ENCODE measurements around the gene EVPLL. TPM values are rescaled to one million over a fixed set of nuclear protein-coding genes. Genes with fewer than 3 reads are reported as not detected.
"Not testable (repeated sequence)": the region's sequence is repeated elsewhere in the genome, so short reads cannot be mapped to it uniquely, and the experiment has no call there.

EVPLL gene
- total RNA-seq, 2 donors from 2014 or later: not detected

DNA sequence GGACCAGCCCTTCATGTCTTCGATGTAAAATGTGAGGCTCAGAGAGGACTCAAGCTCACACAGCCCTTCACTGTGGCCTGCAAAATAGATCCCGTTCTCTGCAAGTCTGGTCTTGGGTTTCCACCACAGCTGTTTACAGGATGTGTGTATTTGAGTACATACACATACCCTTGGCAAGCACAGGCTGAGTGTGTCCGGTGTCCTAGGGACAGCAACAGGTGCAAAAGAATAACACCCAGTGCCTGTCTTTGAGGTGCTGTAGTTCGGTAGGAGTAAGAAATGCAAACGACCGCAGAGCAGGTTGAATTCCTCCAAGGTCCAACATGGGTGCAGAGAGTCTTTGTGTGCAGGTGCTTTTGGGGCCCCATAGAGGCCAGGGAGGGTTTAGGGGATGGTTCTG is 44.9 kb downstream of the EVPLL start:
- H3K9me3 Mint-ChIP-seq; H3K27ac Mint-ChIP-seq; H3K27me3 Mint-ChIP-seq; H3K4me1 Mint-ChIP-seq (ENCODE audit: low read depth in 2 of 2); DNase-seq (ENCODE audit: low spot score); H3K36me3 Mint-ChIP-seq; H3K4me3 Mint-ChIP-seq; ATAC-seq: not testable (repeated sequence)

DNA sequence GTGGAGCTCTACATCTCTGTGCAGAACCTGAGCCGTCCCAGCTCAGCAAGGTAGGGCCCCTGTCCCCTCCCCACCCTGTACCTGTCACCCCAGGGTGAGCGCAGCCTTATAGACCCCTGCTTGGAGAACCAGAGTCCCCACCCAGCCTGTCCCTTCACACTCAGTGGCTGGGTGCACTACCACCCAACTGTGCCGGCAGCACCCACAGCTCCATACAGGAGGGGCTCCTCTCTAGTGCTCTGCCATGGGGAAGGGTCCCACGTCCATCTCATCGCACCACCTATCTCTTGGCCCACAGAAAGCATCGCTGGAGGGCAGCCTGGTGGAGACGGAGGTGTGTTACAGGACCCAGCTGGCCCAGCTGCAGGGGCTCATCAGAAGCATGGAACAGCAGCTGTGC is 45.4 kb downstream of the EVPLL start:
- not testable (repeated sequence) for H3K27ac Mint-ChIP-seq; H3K4me1 Mint-ChIP-seq (ENCODE audit: low read depth in 2 of 2); H3K9me3 Mint-ChIP-seq; DNase-seq (ENCODE audit: low spot score); H3K27me3 Mint-ChIP-seq; H3K36me3 Mint-ChIP-seq; H3K4me3 Mint-ChIP-seq
- ATAC-seq: peak in 1 of 2 donors; percentile 60

DNA sequence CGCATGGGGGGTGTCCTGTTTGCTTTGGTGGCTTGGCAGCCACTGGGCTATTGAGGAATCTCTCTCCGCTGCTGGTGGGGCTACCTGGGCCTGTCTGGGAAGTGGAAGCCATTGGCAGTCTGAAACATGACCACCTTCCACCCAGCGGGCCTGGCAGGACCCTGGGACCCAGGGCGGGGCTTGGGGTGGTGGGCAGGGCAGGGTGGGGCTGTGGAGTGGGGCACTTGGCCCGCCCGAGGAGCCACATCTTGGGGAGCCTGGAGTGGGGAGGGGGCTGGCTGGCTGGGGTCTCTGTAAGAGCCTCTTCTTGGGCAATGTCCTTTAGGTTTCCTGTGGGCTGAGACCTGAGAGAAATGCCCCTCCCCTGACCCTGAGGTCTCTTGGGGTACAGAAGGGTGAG is 48.0 kb downstream of the EVPLL start:
- not testable (repeated sequence) for H3K36me3 Mint-ChIP-seq; ATAC-seq; H3K27ac Mint-ChIP-seq; H3K9me3 Mint-ChIP-seq; H3K4me1 Mint-ChIP-seq (ENCODE audit: low read depth in 2 of 2); H3K4me3 Mint-ChIP-seq; DNase-seq (ENCODE audit: low spot score); H3K27me3 Mint-ChIP-seq

DNA sequence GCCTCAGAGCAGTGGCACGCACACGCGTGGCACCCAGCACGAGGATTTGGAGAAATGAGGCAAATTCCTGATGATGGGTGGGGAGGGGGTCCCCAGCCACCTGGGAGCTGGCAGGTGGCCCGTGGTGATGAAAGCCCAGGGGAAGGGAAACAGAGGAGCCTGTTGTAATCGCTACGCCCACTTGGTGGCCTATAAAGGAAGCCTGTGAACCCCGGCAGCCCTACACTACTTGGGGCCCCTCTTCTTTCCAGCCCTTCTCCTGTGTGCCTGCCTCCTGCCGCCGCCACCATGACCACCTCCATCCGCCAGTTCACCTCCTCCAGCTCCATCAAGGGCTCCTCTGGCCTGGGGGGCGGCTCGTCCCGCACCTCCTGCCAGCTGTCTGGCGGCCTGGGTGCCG is 49.1 kb downstream of the EVPLL start:
- not testable (repeated sequence) for H3K36me3 Mint-ChIP-seq; H3K4me3 Mint-ChIP-seq; H3K9me3 Mint-ChIP-seq; H3K27me3 Mint-ChIP-seq; H3K4me1 Mint-ChIP-seq (ENCODE audit: low read depth in 2 of 2); DNase-seq (ENCODE audit: low spot score); H3K27ac Mint-ChIP-seq; ATAC-seq

DNA sequence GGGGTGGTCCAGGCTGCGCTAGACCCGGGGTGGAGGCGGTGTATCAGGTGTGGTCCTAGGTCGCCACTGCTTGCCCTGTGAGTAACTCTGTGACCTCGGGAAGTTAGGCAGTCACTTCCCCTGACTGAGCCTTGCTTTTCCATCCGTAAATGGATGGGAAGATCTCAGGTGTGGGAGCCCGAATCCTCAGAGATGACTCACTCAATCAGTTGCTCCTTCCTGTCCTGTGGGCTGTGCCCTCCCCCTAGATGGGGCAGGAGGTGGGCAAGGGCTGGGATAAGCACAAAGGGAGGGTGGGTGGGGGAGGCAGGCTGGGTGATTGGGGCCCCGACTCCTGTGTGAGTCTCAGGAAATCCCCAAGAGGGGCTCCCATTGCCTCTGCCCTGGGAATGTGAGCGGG is 54.6 kb downstream of the EVPLL start:
- H3K36me3 Mint-ChIP-seq; H3K27ac Mint-ChIP-seq; DNase-seq (ENCODE audit: low spot score); H3K4me1 Mint-ChIP-seq (ENCODE audit: low read depth in 2 of 2); ATAC-seq; H3K4me3 Mint-ChIP-seq; H3K9me3 Mint-ChIP-seq; H3K27me3 Mint-ChIP-seq: not testable (repeated sequence)

Other genes with a start within 250 kb of the EVPLL start
- 100 to 1,000 TPM; 121 to 123 TPM for gene ALKBH5, start 193.9 kb upstream of the EVPLL start, total RNA-seq
- 10 to 100 TPM; 16.6 to 23.0 TPM for gene LLGL1, start 152.1 kb upstream of the EVPLL start, total RNA-seq
- 100 to 1,000 TPM; 247 to 285 TPM for gene FLII, start 119.0 kb upstream of the EVPLL start, total RNA-seq
- gene MIEF2, start 117.1 kb upstream of the EVPLL start, total RNA-seq: 1 to 10 TPM; 6.8 to 8.1 TPM
- 100 to 1,000 TPM in 1 of 2 donors, 10 to 100 TPM in 1; 65.6 to 144 TPM for gene TOP3A, start 62.8 kb upstream of the EVPLL start, total RNA-seq
- 10 to 100 TPM; 29.1 to 32.1 TPM for gene SMCR8, start 62.5 kb upstream of the EVPLL start, total RNA-seq
- 10 to 100 TPM; 24.8 to 70.6 TPM for gene SHMT1, start 14.2 kb upstream of the EVPLL start, total RNA-seq
- gene LGALS9C, start 99.0 kb downstream of the EVPLL start, total RNA-seq: under 1 TPM in 1 of 2 donors, not detected in 1; 0.38 TPM